PC-3 (cell line): ENCODE data around the gene DET1. TPM values are rescaled to one million over a fixed set of nuclear protein-coding genes. Genes with fewer than 3 reads are reported as not detected.

ENCODE experiments used
- ATAC-seq: fragments of 200-7000 bp; cut with Tn5 transposase; 2 replicates; pipeline ENCODE4 v1.9.1; 2020; ENCODE audit warnings: mild to moderate bottlenecking, moderate library complexity
- BruUV-seq: library from RNA; stranded (reverse); fragments of 400-500 nt; replicated peaks from 2 replicates; lab custom pipeline; 2021; lab: Mats Ljungman, UMichigan
- CTCF ChIA-PET: fragments of 300-600 bp; sonication (Branson Sonifier 250); formaldehyde crosslinking; loops from one replicate; lab custom pipeline; 2022; ENCODE audit warnings: antibody characterized with exemption; lab: Charles Lee
- POLR2A ChIA-PET: fragments of 300-600 bp; sonication (Branson Sonifier 250); formaldehyde crosslinking; loops from one replicate; lab custom pipeline; 2022; ENCODE audit warnings: antibody characterized with exemption; ENCODE audit not compliant: unreplicated experiment; lab: Charles Lee
- DNase-seq: peaks from one replicate; pipeline ENCODE4 v3.0.0-alpha.2; 2015
- H2AFZ ChIP-seq: fragments of 300-600 bp; sonication (generic); 2 replicates; pipeline ENCODE4 v1.6.0; 2016; ENCODE audit warnings: antibody characterized with exemption, low read length
- H3F3A ChIP-seq: fragments of 300-600 bp; sonication (generic); one replicate; pipeline ENCODE4 v1.6.0; 2017; ENCODE audit warnings: antibody characterized with exemption, low read length, control low read depth, mild to moderate bottlenecking; ENCODE audit not compliant: unreplicated experiment
- H3K27ac ChIP-seq: fragments of 300-600 bp; sonication (generic); 2 replicates; pipeline ENCODE4 v1.5.1; 2016; ENCODE audit warnings: mild to moderate bottlenecking, low read length
- H3K27me3 ChIP-seq: fragments of 300-600 bp; sonication (generic); 2 replicates; pipeline ENCODE4 v1.6.1; 2016; ENCODE audit warnings: low read length, mixed read lengths
- H3K36me3 ChIP-seq: fragments of 300-600 bp; sonication (generic); 2 replicates; pipeline ENCODE4 v1.6.1; 2016; ENCODE audit warnings: low read depth, mixed run types, low read length, mixed read lengths
- H3K4me1 ChIP-seq: fragments of 300-600 bp; sonication (generic); 2 replicates; pipeline ENCODE4 v1.5.1; 2016; ENCODE audit warnings: low read length; ENCODE audit not compliant: insufficient read depth
- H3K4me2 ChIP-seq: fragments of 300-600 bp; sonication (generic); 2 replicates; pipeline ENCODE4 v1.6.0; 2016; ENCODE audit warnings: low read length
- H3K4me3 ChIP-seq: fragments of 300-600 bp; sonication (generic); 2 replicates; pipeline ENCODE4 v1.5.1; 2016; ENCODE audit warnings: mild to moderate bottlenecking, low read length, mixed read lengths
- H3K79me2 ChIP-seq: fragments of 300-600 bp; sonication (generic); 2 replicates; pipeline ENCODE4 v1.6.1; 2017; ENCODE audit warnings: low read length, mixed read lengths
- H3K9ac ChIP-seq: fragments of 300-600 bp; sonication (generic); 2 replicates; pipeline ENCODE4 v1.6.0; 2016; ENCODE audit warnings: mild to moderate bottlenecking, low read length
- H3K9me2 ChIP-seq: fragments of 300-600 bp; sonication (generic); replicated peaks from 2 replicates; pipeline ENCODE4 v1.6.1; 2016; ENCODE audit warnings: mixed run types, low read length, mixed read lengths
- H3K9me3 ChIP-seq: fragments of 300-600 bp; sonication (generic); 2 replicates; pipeline ENCODE4 v1.6.1; 2016; ENCODE audit warnings: low read length, mixed read lengths
- H4K20me1 ChIP-seq: fragments of 300-600 bp; sonication (generic); 2 replicates; pipeline ENCODE4 v1.6.1; 2016; ENCODE audit warnings: low read length, mixed read lengths
- CTCF ChIP-seq: fragments of 300-600 bp; sonication (generic); conservative IDR thresholded peaks from 2 replicates; pipeline ENCODE4 v1.5.1; 2017; ENCODE audit warnings: antibody characterized with exemption, low read depth, mild to moderate bottlenecking, low read length
- EZH2 ChIP-seq: fragments of 300-600 bp; sonication (generic); IDR thresholded peaks from one replicate; pipeline ENCODE4 v1.6.1; 2017; ENCODE audit warnings: antibody characterized with exemption, mild to moderate bottlenecking, low read length; ENCODE audit not compliant: unreplicated experiment
- EZH2phosphoT487 ChIP-seq: fragments of 300-600 bp; sonication (generic); IDR thresholded peaks from 2 replicates; pipeline ENCODE4 v1.6.1; 2018; ENCODE audit warnings: mild to moderate bottlenecking, antibody characterized with exemption, low read length, borderline replicate concordance
- intact Hi-C: fragments of 100-400 bp; cut with micrococcal nuclease; formaldehyde crosslinking; loops from 2 replicates; pipeline ENCODE4 v1.9.0; 2023
- total RNA-seq: library from RNA; depleted of rRNA; stranded (reverse); fragments of >200 nt; gene quantifications from 2 replicates; pipeline ENCODE4 v1.2.3, GENCODE V29; 2014

The DET1 gene
- total RNA-seq, 1 experiment from 2014 or later = 1.6 TPM

DNA sequence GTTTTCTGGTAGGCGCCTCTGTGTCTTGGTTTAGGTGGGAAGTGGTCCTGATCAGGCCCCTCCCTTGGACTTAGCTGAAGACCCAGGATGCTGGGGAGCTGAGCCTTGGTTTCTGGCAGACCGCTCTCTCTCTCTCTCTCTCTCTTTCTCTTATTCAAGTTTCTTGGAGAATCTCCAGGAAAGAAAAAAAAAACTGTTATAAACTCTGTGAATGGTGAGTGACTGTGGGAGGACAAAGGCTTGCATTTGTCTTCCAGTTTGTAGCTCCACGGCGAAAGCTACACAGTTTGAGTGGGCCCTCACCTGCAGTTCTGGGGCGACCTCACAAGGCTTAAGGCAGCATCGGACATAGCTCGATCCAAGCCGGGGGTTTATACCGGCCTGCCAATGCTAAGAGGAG, 7.5 kb downstream of the DET1 start:
- Histone ChIP-seq H4K20me1 (no peaks in the 10 kb centered on the region), H3K4me3 (no peak overlapping the region), H3K4me1 (no peaks in the 10 kb centered on the region), H3K9me2 (no peaks in the 10 kb centered on the region), H3K36me3 (no peaks in the 10 kb centered on the region), H3K9ac (no peak overlapping the region), H2AFZ (no peak overlapping the region), H3K79me2 (no peaks in the 10 kb centered on the region), H3K4me2 (no peak overlapping the region), H3F3A (no peaks in the 10 kb centered on the region), H3K27ac (no peak overlapping the region), H3K27me3 (no peaks in the 10 kb centered on the region), H3K9me3 (no peaks in the 10 kb centered on the region)
- TF ChIP-seq EZH2phosphoT487 (no peak), EZH2 (no peak), CTCF (no peak)
- BruUV-seq = no TSS peak
- intact Hi-C loops = no loop called here
- DNase-seq (no peak), ATAC-seq (no peak)
- CTCF ChIA-PET = no interaction called here
- POLR2A ChIA-PET = no interaction called here

- Histone ChIP-seq H3K9me3 (no peaks in the 10 kb centered on the region), H3K36me3 (no peaks in the 10 kb centered on the region), H3K9ac (no peak overlapping the region), H3K4me1 (no peaks in the 10 kb centered on the region), H3K27me3 (no peaks in the 10 kb centered on the region), H3K27ac (no peak overlapping the region), H3K4me2 (no peak overlapping the region), H3K79me2 (no peaks in the 10 kb centered on the region), H2AFZ (no peak overlapping the region), H3K4me3 (no peak overlapping the region), H4K20me1 (no peaks in the 10 kb centered on the region), H3K9me2 (no peaks in the 10 kb centered on the region), H3F3A (no peaks in the 10 kb centered on the region)
- no TSS peak for BruUV-seq
- CTCF ChIA-PET = no interaction called here
- intact Hi-C loops = no loop called here
- POLR2A ChIA-PET = no interaction called here
- TF ChIP-seq CTCF = no peak
- no peak for TF ChIP-seq EZH2phosphoT487
- no peak for TF ChIP-seq EZH2
- ATAC-seq = no peak
- no peak for DNase-seq
These were observed 8.7 kb downstream of the DET1 start for GRCh38 chr15:88537591-88538317.

DNA sequence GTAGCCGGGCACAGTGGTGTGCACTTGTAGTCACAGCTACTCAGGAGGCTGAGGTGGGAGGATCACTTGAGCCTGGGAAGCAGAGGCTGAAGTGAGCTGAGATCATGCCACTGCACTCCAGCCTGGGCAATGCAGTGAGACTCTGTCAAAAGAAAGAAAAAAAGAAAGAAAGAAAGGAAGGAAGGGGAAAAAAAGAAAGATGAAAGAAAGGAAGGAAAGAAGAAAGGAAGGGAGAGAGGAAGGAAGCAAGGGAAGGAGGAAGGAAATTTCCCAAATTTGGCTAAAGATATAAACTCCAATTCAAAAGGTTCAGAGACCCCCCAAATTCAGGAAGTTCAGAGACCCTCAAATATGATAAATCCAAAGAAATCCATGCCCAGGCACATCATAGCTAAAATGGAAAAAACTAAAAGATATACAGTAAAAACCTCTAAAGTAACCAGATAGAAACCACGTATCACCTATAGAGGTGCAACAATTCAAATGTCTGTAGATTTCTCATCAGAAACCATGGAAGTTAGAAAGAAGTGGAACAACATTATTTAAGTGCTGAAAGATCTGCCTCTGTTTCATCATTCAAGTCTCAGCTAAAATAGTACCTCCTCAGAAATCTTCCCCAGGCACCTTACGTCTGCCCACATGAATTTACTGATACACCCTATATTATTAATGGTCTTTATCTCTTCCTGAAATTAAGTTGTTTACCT, 10.7 kb downstream of the DET1 start:
- no TSS peak for BruUV-seq
- ATAC-seq = no peak
- H3K9me3 ChIP-seq = no peaks in the 10 kb centered on the region
- H3F3A ChIP-seq = no peaks in the 10 kb centered on the region
- H3K9ac ChIP-seq = no peak overlapping the region
- no peak for TF ChIP-seq EZH2
- TF ChIP-seq EZH2phosphoT487 = no peak
- TF ChIP-seq CTCF = no peak
- H2AFZ ChIP-seq = no peak overlapping the region
- no peak overlapping the region for H3K4me2 ChIP-seq
- CTCF ChIA-PET = no interaction called here
- H3K9me2 ChIP-seq = no peaks in the 10 kb centered on the region
- intact Hi-C loops = no loop called here
- no peak overlapping the region for H3K4me3 ChIP-seq
- no peak for DNase-seq
- POLR2A ChIA-PET = no interaction called here
- no peaks in the 10 kb centered on the region for H3K4me1 ChIP-seq
- H3K27ac ChIP-seq = no peak overlapping the region
- no peaks in the 10 kb centered on the region for H3K36me3 ChIP-seq
- no peaks in the 10 kb centered on the region for H4K20me1 ChIP-seq
- H3K27me3 ChIP-seq = no peaks in the 10 kb centered on the region
- H3K79me2 ChIP-seq = no peaks in the 10 kb centered on the region
